Testis (tissue), 2 donors: ENCODE measurements around the gene GPR162.

Experiments used
- CTCF ChIP-seq, 3 experiments: fragments of 450-650 bp in 2 of 3; fragments of 200-600 bp in 1 of 3; sonication (generic) in 1 of 3; IDR thresholded peaks; one replicate each; pipeline ENCODE4 v1.5.1; 2016 to 2019; ENCODE audit warnings: antibody characterized with exemption in 3 of 3, mild to moderate bottlenecking in 2 of 3, moderate library complexity in 1 of 3
- POLR2A ChIP-seq: fragments of 450-650 bp; IDR thresholded peaks from one replicate; pipeline ENCODE4 v1.6.1; 2017; ENCODE audit warnings: antibody characterized with exemption, mild to moderate bottlenecking, moderate library complexity

DNA sequence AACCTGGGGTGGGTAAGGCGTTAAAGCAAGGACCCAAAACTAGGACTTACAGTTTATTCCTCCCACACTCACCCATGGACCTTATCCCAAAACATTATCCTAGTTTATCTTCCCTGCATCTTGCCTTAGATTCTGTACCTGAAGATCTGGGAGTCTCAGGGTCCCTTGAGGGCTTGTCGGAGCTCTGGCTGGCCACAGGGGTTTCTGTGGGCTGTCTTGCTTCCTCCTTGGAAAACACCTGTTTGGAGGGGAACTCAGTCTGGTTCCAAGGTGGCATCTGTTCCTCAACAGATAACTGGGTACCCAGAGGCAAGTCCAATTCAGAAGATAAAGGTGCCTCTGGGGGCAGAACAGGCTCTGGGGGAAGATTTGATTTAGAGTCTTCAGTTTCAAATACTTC, 27.8 kb downstream of the GPR162 start:
- TF ChIP-seq CTCF (IDR thresholded peaks at IDR 0.05) (no peak), POLR2A (no peak)
